Spleen (tissue), 7 donors: Measurements from ENCODE around the gene ATP8A2.

Experiments
- POLR2A ChIP-seq, 3 donors: fragments of 450-650 bp; IDR thresholded peaks; one replicate each; pipeline ENCODE4 v1.5.1; 2017; ENCODE audit warnings: antibody characterized with exemption in 3 of 3, mild to moderate bottlenecking in 1 of 3
- TF ChIP-seq, protein P1 (sequence below), 11 experiments: fragments of 200-600 bp in 7 of 11; fragments of 450-650 bp in 4 of 11; sonication (generic) in 4 of 11; IDR thresholded peaks in 8 of 11; conservative IDR thresholded peaks in 3 of 11; 1 replicate in 7 of 11; 2 replicates in 4 of 11; pipeline versions ENCODE4 v1.4.0 to v1.8.0; 2016 to 2021; ENCODE audit warnings: antibody characterized with exemption in 11 of 11, inconsistent platforms in 4 of 11, mild to moderate bottlenecking in 1 of 11
- donor health status: DM: no; HTN: no; CAD: no; lungs with moderate emphysema.
- donor health status: DM: no; HTN: no; CAD: no.
- donor health status: DM: no; HTN: no; CAD: no.

DNA sequence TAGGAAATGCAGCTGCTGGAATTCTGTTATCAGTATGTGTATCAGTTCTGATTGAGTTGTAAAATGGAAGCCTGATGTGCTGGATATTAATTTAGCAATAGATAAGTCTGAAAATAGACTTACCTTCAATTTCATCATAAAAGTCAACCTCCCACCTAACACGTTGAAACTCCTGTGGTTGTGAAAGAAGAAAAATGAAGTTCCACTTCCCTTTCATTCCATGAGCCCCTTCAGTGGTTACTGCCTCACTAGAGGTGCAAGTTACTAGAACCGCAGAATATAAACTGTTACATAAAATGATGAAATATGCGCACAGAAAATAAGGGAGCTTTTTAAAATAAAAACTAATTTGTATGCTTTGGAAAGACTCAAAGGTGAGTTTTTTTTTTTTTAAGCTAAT lies 430.8 kb downstream of the ATP8A2 start:
- no peak for TF ChIP-seq POLR2A (IDR thresholded peaks at IDR 0.05)
- TF ChIP-seq, protein P1, sequence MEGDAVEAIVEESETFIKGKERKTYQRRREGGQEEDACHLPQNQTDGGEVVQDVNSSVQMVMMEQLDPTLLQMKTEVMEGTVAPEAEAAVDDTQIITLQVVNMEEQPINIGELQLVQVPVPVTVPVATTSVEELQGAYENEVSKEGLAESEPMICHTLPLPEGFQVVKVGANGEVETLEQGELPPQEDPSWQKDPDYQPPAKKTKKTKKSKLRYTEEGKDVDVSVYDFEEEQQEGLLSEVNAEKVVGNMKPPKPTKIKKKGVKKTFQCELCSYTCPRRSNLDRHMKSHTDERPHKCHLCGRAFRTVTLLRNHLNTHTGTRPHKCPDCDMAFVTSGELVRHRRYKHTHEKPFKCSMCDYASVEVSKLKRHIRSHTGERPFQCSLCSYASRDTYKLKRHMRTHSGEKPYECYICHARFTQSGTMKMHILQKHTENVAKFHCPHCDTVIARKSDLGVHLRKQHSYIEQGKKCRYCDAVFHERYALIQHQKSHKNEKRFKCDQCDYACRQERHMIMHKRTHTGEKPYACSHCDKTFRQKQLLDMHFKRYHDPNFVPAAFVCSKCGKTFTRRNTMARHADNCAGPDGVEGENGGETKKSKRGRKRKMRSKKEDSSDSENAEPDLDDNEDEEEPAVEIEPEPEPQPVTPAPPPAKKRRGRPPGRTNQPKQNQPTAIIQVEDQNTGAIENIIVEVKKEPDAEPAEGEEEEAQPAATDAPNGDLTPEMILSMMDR (IDR thresholded peaks at IDR 0.05 in 8 of 11, conservative IDR thresholded peaks at IDR 0.05 in 3 of 11) = no peak
